Measurements from ENCODE around the gene CDC20. TPM values are rescaled to one million over a fixed set of nuclear protein-coding genes. Genes with fewer than 3 reads are reported as not detected.

CDC20 gene
- total and polyA plus RNA-seq, 10 of the 15 experiments (the other 5 are each of a cell fraction or from before 2014, with no cell fraction given) = 36.3 to 347 (median 150) TPM

DNA sequence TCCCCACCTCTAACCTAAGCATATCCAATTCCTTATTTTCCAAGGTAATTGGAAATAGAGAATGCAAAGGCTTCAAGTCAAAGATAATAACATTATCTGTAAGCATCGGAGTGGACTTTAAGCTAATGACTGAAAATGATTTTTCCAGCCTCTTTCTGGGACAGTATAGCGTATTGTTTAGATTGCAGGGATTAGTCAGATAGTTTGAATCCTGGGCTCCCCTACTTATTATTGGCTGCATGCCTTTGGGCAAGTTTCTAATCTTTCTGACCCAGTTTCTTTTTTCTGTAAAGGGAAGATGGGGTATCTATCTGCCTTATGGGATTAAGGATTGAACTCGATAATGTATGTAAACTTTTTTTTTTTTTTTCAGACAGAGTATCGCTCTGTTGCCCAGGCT lies 1.5 kb upstream of the CDC20 start (continued):
- TF ChIP-seq, protein P1, sequence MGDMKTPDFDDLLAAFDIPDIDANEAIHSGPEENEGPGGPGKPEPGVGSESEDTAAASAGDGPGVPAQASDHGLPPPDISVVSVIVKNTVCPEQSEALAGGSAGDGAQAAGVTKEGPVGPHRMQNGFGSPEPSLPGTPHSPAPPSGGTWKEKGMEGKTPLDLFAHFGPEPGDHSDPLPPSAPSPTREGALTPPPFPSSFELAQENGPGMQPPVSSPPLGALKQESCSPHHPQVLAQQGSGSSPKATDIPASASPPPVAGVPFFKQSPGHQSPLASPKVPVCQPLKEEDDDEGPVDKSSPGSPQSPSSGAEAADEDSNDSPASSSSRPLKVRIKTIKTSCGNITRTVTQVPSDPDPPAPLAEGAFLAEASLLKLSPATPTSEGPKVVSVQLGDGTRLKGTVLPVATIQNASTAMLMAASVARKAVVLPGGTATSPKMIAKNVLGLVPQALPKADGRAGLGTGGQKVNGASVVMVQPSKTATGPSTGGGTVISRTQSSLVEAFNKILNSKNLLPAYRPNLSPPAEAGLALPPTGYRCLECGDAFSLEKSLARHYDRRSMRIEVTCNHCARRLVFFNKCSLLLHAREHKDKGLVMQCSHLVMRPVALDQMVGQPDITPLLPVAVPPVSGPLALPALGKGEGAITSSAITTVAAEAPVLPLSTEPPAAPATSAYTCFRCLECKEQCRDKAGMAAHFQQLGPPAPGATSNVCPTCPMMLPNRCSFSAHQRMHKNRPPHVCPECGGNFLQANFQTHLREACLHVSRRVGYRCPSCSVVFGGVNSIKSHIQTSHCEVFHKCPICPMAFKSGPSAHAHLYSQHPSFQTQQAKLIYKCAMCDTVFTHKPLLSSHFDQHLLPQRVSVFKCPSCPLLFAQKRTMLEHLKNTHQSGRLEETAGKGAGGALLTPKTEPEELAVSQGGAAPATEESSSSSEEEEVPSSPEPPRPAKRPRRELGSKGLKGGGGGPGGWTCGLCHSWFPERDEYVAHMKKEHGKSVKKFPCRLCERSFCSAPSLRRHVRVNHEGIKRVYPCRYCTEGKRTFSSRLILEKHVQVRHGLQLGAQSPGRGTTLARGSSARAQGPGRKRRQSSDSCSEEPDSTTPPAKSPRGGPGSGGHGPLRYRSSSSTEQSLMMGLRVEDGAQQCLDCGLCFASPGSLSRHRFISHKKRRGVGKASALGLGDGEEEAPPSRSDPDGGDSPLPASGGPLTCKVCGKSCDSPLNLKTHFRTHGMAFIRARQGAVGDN (IDR thresholded peaks at IDR 0.05) = no peak
- no peak for TF ChIP-seq BCL11A (IDR thresholded peaks at IDR 0.05; ENCODE audit: low read depth, low read length)
- TF ChIP-seq TCF3 (IDR thresholded peaks at IDR 0.05; ENCODE audit: borderline replicate concordance, insufficient read depth, low read depth, low read length) = no peak
- TF ChIP-seq, protein P2, sequence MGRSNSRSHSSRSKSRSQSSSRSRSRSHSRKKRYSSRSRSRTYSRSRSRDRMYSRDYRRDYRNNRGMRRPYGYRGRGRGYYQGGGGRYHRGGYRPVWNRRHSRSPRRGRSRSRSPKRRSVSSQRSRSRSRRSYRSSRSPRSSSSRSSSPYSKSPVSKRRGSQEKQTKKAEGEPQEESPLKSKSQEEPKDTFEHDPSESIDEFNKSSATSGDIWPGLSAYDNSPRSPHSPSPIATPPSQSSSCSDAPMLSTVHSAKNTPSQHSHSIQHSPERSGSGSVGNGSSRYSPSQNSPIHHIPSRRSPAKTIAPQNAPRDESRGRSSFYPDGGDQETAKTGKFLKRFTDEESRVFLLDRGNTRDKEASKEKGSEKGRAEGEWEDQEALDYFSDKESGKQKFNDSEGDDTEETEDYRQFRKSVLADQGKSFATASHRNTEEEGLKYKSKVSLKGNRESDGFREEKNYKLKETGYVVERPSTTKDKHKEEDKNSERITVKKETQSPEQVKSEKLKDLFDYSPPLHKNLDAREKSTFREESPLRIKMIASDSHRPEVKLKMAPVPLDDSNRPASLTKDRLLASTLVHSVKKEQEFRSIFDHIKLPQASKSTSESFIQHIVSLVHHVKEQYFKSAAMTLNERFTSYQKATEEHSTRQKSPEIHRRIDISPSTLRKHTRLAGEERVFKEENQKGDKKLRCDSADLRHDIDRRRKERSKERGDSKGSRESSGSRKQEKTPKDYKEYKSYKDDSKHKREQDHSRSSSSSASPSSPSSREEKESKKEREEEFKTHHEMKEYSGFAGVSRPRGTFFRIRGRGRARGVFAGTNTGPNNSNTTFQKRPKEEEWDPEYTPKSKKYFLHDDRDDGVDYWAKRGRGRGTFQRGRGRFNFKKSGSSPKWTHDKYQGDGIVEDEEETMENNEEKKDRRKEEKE (IDR thresholded peaks at IDR 0.05) = no peak
- no peak for TF ChIP-seq NRF1 (conservative IDR thresholded peaks at IDR 0.05; ENCODE audit: low read depth, low read length)
- no peak for TF ChIP-seq CREB1 (IDR thresholded peaks at IDR 0.05; ENCODE audit: low read depth)
- TF ChIP-seq, protein P3, sequence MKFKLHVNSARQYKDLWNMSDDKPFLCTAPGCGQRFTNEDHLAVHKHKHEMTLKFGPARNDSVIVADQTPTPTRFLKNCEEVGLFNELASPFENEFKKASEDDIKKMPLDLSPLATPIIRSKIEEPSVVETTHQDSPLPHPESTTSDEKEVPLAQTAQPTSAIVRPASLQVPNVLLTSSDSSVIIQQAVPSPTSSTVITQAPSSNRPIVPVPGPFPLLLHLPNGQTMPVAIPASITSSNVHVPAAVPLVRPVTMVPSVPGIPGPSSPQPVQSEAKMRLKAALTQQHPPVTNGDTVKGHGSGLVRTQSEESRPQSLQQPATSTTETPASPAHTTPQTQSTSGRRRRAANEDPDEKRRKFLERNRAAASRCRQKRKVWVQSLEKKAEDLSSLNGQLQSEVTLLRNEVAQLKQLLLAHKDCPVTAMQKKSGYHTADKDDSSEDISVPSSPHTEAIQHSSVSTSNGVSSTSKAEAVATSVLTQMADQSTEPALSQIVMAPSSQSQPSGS (IDR thresholded peaks at IDR 0.05; ENCODE audit: low read length) = no peak

Data from GM12878 (cell line).